Endothelial cell of umbilical vein (primary cell): Measurements from ENCODE around the gene IL16. TPM values are rescaled to one million over a fixed set of nuclear protein-coding genes. Genes with fewer than 3 reads are reported as not detected.

Experiments used
- BruUV-seq: library from RNA; stranded (reverse); fragments of 400-500 nt; replicated peaks from 2 replicates; lab custom pipeline; 2021; lab: Mats Ljungman, UMichigan
- CTCF ChIA-PET: fragments of 300-600, 350-600 bp; sonication (Branson Sonifier 250); formaldehyde crosslinking; loops from one replicate; lab custom pipeline; 2021; ENCODE audit warnings: antibody characterized with exemption, inconsistent platforms; lab: Charles Lee
- POLR2A ChIA-PET: fragments of 300-600, 350-600 bp; sonication (Branson Sonifier 250); formaldehyde crosslinking; loops from one replicate; lab custom pipeline; 2021; ENCODE audit warnings: antibody characterized with exemption, inconsistent platforms; lab: Charles Lee
- DNase-seq: peaks from one replicate; pipeline ENCODE4 v3.0.0-alpha.2; 2011; ENCODE audit warnings: low read depth, low spot score
- FAIRE-seq: peaks from 2 replicates; lab custom pipeline; 2011; peaks lifted over from hg19 to GRCh38; lab: Jason Lieb, UNC
- H2AFZ ChIP-seq: 2 replicates; pipeline ENCODE4 v1.6.0; 2012; ENCODE audit warnings: low read depth, low read length, control low read depth, inconsistent platforms
- H3K27ac ChIP-seq: 2 replicates; pipeline ENCODE4 v1.5.1; 2011; ENCODE audit warnings: low read depth, mild to moderate bottlenecking, control low read depth, low read length, moderate library complexity; ENCODE audit not compliant: insufficient read depth
- H3K27me3 ChIP-seq, 2 experiments: 2 replicates each; pipeline versions ENCODE4 v1.6.0 to v1.6.1; 2011; ENCODE audit warnings: low read length in 2 of 2, mixed read lengths in 1 of 2; ENCODE audit not compliant: control insufficient read depth in 2 of 2, insufficient read depth in 2 of 2
- H3K36me3 ChIP-seq, 2 experiments: 2 replicates in 1 of 2; 3 replicates in 1 of 2; pipeline ENCODE4 v1.5.1; 2011; ENCODE audit warnings: low read length in 2 of 2, mild to moderate bottlenecking in 1 of 2, moderate library complexity in 1 of 2; ENCODE audit not compliant: control insufficient read depth in 2 of 2, insufficient read depth in 2 of 2; ENCODE audit errors: extremely low read depth in 1 of 2
- H3K4me1 ChIP-seq: 3 replicates; pipeline ENCODE4 v1.5.1; 2011; ENCODE audit warnings: mild to moderate bottlenecking, low read length; ENCODE audit not compliant: control insufficient read depth, insufficient read depth; ENCODE audit errors: extremely low read depth
- H3K4me2 ChIP-seq: 2 replicates; pipeline ENCODE4 v1.6.1; 2011; ENCODE audit warnings: low read length, control low read depth, mixed read lengths; ENCODE audit not compliant: insufficient read depth
- H3K4me3 ChIP-seq, 3 experiments: fragments of 200-600 bp in 1 of 3; sonication (generic), shearing (Covaris generic) in 1 of 3; replicated peaks in 1 of 3; 2 replicates each; pipeline ENCODE4 v1.5.1; 2011 to 2016; ENCODE audit warnings: control low read depth in 3 of 3, low read length in 3 of 3, mild to moderate bottlenecking in 2 of 3, inconsistent platforms in 1 of 3, low read depth in 1 of 3, moderate library complexity in 1 of 3; ENCODE audit not compliant: insufficient read depth in 1 of 3
- H3K79me2 ChIP-seq: 2 replicates; pipeline ENCODE4 v1.6.0; 2012; ENCODE audit warnings: low read length, inconsistent platforms; ENCODE audit not compliant: control insufficient read depth, insufficient read depth
- H3K9ac ChIP-seq: replicated peaks from 2 replicates; pipeline ENCODE3; 2011; ENCODE audit warnings: low read length, control low read depth; ENCODE audit not compliant: insufficient read depth; ENCODE audit errors: extremely low read depth
- H3K9me1 ChIP-seq: replicated peaks from 3 replicates; pipeline ENCODE4 v1.6.0; 2011; ENCODE audit warnings: mild to moderate bottlenecking, low read length; ENCODE audit not compliant: control insufficient read depth, insufficient read depth; ENCODE audit errors: extremely low read depth
- H3K9me3 ChIP-seq: replicated peaks from 2 replicates; pipeline ENCODE4 v1.5.1; 2012; ENCODE audit warnings: low read length, inconsistent platforms; ENCODE audit not compliant: control insufficient read depth, insufficient read depth
- H4K20me1 ChIP-seq: replicated peaks from 2 replicates; pipeline ENCODE3; 2011; ENCODE audit warnings: mild to moderate bottlenecking, low read length; ENCODE audit not compliant: control insufficient read depth, insufficient read depth; ENCODE audit errors: extremely low read depth
- CTCF ChIP-seq, 2 donors: IDR thresholded peaks; 1 replicate in 1 of 2; 2 replicates in 1 of 2; pipeline ENCODE4 v1.5.1; 2011; ENCODE audit warnings: low read length in 2 of 2, mild to moderate bottlenecking in 2 of 2, moderate library complexity in 2 of 2, control low read depth in 1 of 2, inconsistent platforms in 1 of 2, low read depth in 1 of 2; ENCODE audit not compliant: insufficient read depth in 1 of 2; ENCODE audit errors: extremely low read depth in 1 of 2
- EZH2 ChIP-seq: IDR thresholded peaks from 2 replicates; pipeline ENCODE4 v1.6.1; 2012; ENCODE audit warnings: borderline replicate concordance, low read depth, mild to moderate bottlenecking, moderate library complexity, low read length, inconsistent platforms; ENCODE audit not compliant: severe bottlenecking
- FOS ChIP-seq: IDR thresholded peaks from 2 replicates; pipeline ENCODE4 v1.6.1; 2011; ENCODE audit warnings: mild to moderate bottlenecking, low read length, moderate library complexity, borderline replicate concordance; ENCODE audit not compliant: insufficient read depth
- GATA2 ChIP-seq: IDR thresholded peaks from 2 replicates; pipeline ENCODE4 v1.7.0; 2011; ENCODE audit warnings: low read depth, mild to moderate bottlenecking, moderate library complexity, mixed read lengths, low read length; ENCODE audit not compliant: insufficient read length, insufficient read depth
- JUN ChIP-seq: IDR thresholded peaks from 2 replicates; pipeline ENCODE4 v1.6.1; 2011; ENCODE audit warnings: borderline replicate concordance, low read depth; ENCODE audit not compliant: insufficient read length, insufficient read depth
- MAX ChIP-seq: IDR thresholded peaks from 2 replicates; pipeline ENCODE4 v1.6.1; 2011; ENCODE audit not compliant: insufficient read depth, insufficient read length
- MYC ChIP-seq: IDR thresholded peaks from one replicate; pipeline ENCODE4 v1.6.1; 2011; ENCODE audit warnings: mild to moderate bottlenecking, low read depth, low read length
- POLR2A ChIP-seq: IDR thresholded peaks from 2 replicates; pipeline ENCODE4 v1.6.1; 2012; ENCODE audit warnings: low read depth, mild to moderate bottlenecking, control low read depth, low read length
- POLR2AphosphoS5 ChIP-seq: IDR thresholded peaks from 2 replicates; pipeline ENCODE4 v1.6.1; 2012; ENCODE audit warnings: low read depth, mild to moderate bottlenecking, control low read depth, low read length, moderate library complexity; ENCODE audit not compliant: insufficient read depth
- dilution Hi-C: fragments of 300-500 bp; cut with MboI; formaldehyde crosslinking; loops from one replicate; pipeline ENCODE4 v1.15.0; 2019; ENCODE audit warnings: low sequenced_read_pairs; ENCODE audit not compliant: extremely low pct_ligation_motif_present
- intact Hi-C: fragments of 100-400 bp; cut with micrococcal nuclease; formaldehyde crosslinking; loops from one replicate; pipeline ENCODE4 v1.10.0; 2022
- polyA plus RNA-seq, 4 experiments: library from polyadenylated mRNA; depleted of rRNA in 3 of 4; stranded (reverse) in 3 of 4; unstranded in 1 of 4; fragments of >200 nt; gene quantifications; 2 replicates each; pipeline versions ENCODE4 v1.2.1 to v1.2.3, GENCODE V29; 2011 to 2012; ENCODE audit warnings: missing spikeins in 1 of 4
- total RNA-seq: library from RNA; stranded (reverse); gene quantifications from 2 replicates; pipeline ENCODE4 v1.2.3, GENCODE V29; 2021

Gene IL16
- total and polyA plus RNA-seq, 2 donors (not counting 3 experiments of a cell fraction or from before 2014, with no cell fraction given): 0.29 to 2.1 TPM

GRCh38 chr15:81277851-81278250 is 81.2 kb downstream of the IL16 start:
- no peak overlapping the region for H2AFZ ChIP-seq
- no peak for DNase-seq
- no peaks in the 10 kb centered on the region for H3K9me1 ChIP-seq
- no peaks in the 10 kb centered on the region for H3K79me2 ChIP-seq
- H3K4me2 ChIP-seq: no peak overlapping the region
- H3K27ac ChIP-seq: no peak overlapping the region
- ChIA-PET POLR2A (no interaction called here), CTCF (interaction anchor here (0.8 to 2.4 kb wide), 3 partner anchors 12 to 121 kb away, joined by 3 to 11 read pairs (median 3); no protein-coding TSS in a partner anchor)
- H3K9ac ChIP-seq: no peak overlapping the region
- FAIRE-seq: no peak
- no peaks in the 10 kb centered on the region for H4K20me1 ChIP-seq
- dilution Hi-C loops: no loop called here
- BruUV-seq: no TSS peak
- TF ChIP-seq GATA2 (no peak), MYC (no peak)
- H3K36me3 ChIP-seq: no peaks in the 10 kb centered on the region
- intact Hi-C loops: loop anchor here (5.0 to 10.0 kb wide), 2 partner anchors 199 to 767 kb away; partner anchors contain the start of gene MEX3B
- no peaks in the 10 kb centered on the region for H3K9me3 ChIP-seq
- H3K4me3 ChIP-seq: no peak overlapping the region
- no peaks in the 10 kb centered on the region for H3K4me1 ChIP-seq
- H3K27me3 ChIP-seq: peaks cover 6 to 9% of the 10 kb centered on the region in 2 experiments

- dilution Hi-C loops: no loop called here
- Histone ChIP-seq H2AFZ (no peak overlapping the region), H3K27me3 (peaks cover 1 to 9% of the 10 kb centered on the region in 2 experiments), H3K9me1 (no peaks in the 10 kb centered on the region), H3K79me2 (no peaks in the 10 kb centered on the region), H3K4me1 (no peaks in the 10 kb centered on the region), H3K9me3 (no peaks in the 10 kb centered on the region), H3K9ac (no peak overlapping the region), H3K27ac (no peak overlapping the region), H3K4me3 (no peak overlapping the region), H3K36me3 (no peaks in the 10 kb centered on the region), H4K20me1 (no peaks in the 10 kb centered on the region), H3K4me2 (no peak overlapping the region)
- no TSS peak for BruUV-seq
- TF ChIP-seq JUN: no peak
- no peak for TF ChIP-seq MAX
- no peak for TF ChIP-seq FOS
- TF ChIP-seq POLR2AphosphoS5: no peak
- TF ChIP-seq POLR2A: no peak
- no peak for TF ChIP-seq EZH2
- TF ChIP-seq GATA2: no peak
- no peak for TF ChIP-seq MYC
- no peak for TF ChIP-seq CTCF (IDR thresholded peaks at IDR 0.05; ENCODE audit: extremely low read depth in 1 of 2, insufficient read depth in 1 of 2, low read depth in 1 of 2, low read length in 2 of 2)
- CTCF ChIA-PET: interaction anchor here (2.2 to 2.4 kb wide), 3 partner anchors 13 to 132 kb away, joined by 5 to 14 read pairs (median 11); no protein-coding TSS in a partner anchor
- POLR2A ChIA-PET: no interaction called here
- DNase-seq: no peak
- no peak for FAIRE-seq
- intact Hi-C loops: loop anchor here (5.0 to 10.0 kb wide), 2 partner anchors 199 to 766 kb away; partner anchors contain the start of gene MEX3B
Measured at GRCh38 chr15:81278306-81279029, 81.8 kb downstream of the IL16 start.
